SK-N-SH (cell line): ENCODE measurements around the gene SLC52A3. TPM values are rescaled to one million over a fixed set of nuclear protein-coding genes. Genes with fewer than 3 reads are reported as not detected.

ENCODE experiments used
- CTCF ChIA-PET: fragments of 300-600, 350-600 bp; formaldehyde crosslinking; extraction: SDS; loops from one replicate; lab custom pipeline; 2021; lab: Yijun Ruan, JAX
- POLR2A ChIA-PET: fragments of 350-600 bp; sonication (Branson Sonifier 250); formaldehyde crosslinking; extraction: SDS; loops from one replicate; lab custom pipeline; 2020; ENCODE audit warnings: antibody characterized with exemption, inconsistent platforms; lab: Yijun Ruan, JAX
- DNase-seq: peaks from one replicate; pipeline ENCODE4 v3.0.0; 2012
- H2AFZ ChIP-seq: fragments of 200-600 bp; sonication (generic); 2 replicates; pipeline ENCODE4 v1.8.1; 2016; ENCODE audit warnings: antibody characterized with exemption, mild to moderate bottlenecking, low read depth
- H3F3A ChIP-seq: fragments of 200-600 bp; sonication (generic); replicated peaks from 2 replicates; pipeline ENCODE3; 2016; ENCODE audit warnings: antibody characterized with exemption, mild to moderate bottlenecking; ENCODE audit not compliant: insufficient read depth
- H3K27ac ChIP-seq, 2 experiments: fragments of 200-500 bp in 1 of 2; fragments of 200-600 bp in 1 of 2; sonication (Bioruptor generic) in 1 of 2; sonication (generic), shearing (Covaris generic) in 1 of 2; 2 replicates each; pipeline versions ENCODE4 v1.5.1 to v1.6.1; 2014 to 2016; ENCODE audit warnings: low read depth in 2 of 2, inconsistent platforms in 1 of 2, low read length in 1 of 2, mild to moderate bottlenecking in 1 of 2, mixed read lengths in 1 of 2
- H3K27me3 ChIP-seq: fragments of 200-600 bp; sonication (generic), shearing (Covaris generic); 2 replicates; pipeline ENCODE4 v1.6.1; 2016; ENCODE audit warnings: mixed run types; ENCODE audit not compliant: insufficient read depth
- H3K36me3 ChIP-seq, 2 experiments: fragments of 200-500 bp in 1 of 2; fragments of 200-600 bp in 1 of 2; sonication (Bioruptor generic) in 1 of 2; sonication (generic) in 1 of 2; replicated peaks in 1 of 2; 2 replicates each; pipeline versions ENCODE3 to v1.5.1; 2014 to 2016; ENCODE audit warnings: low read length in 1 of 2, mild to moderate bottlenecking in 1 of 2; ENCODE audit not compliant: insufficient read depth in 2 of 2, control insufficient read depth in 1 of 2
- H3K4me1 ChIP-seq, 2 experiments: fragments of 200-500 bp in 1 of 2; fragments of 200-600 bp in 1 of 2; sonication (Bioruptor generic) in 1 of 2; sonication (generic), shearing (Covaris generic) in 1 of 2; 2 replicates each; pipeline versions ENCODE4 v1.5.1 to v1.6.1; 2014 to 2016; ENCODE audit warnings: low read depth in 1 of 2, low read length in 1 of 2, mixed run types in 1 of 2; ENCODE audit not compliant: insufficient read depth in 2 of 2, control insufficient read depth in 1 of 2
- H3K4me2 ChIP-seq: fragments of 200-600 bp; sonication (generic), shearing (Covaris generic); 2 replicates; pipeline ENCODE4 v1.6.1; 2017; ENCODE audit warnings: mixed run types
- H3K4me3 ChIP-seq, 2 experiments: fragments of 200-500 bp in 1 of 2; fragments of 200-600 bp in 1 of 2; sonication (Bioruptor generic) in 1 of 2; sonication (generic), shearing (Covaris generic) in 1 of 2; 2 replicates each; pipeline versions ENCODE4 v1.5.1 to v1.8.1; 2014 to 2016; ENCODE audit warnings: low read depth in 2 of 2, inconsistent platforms in 1 of 2, low read length in 1 of 2, mild to moderate bottlenecking in 1 of 2, mixed read lengths in 1 of 2, moderate library complexity in 1 of 2
- H3K79me2 ChIP-seq: fragments of 200-600 bp; sonication (generic); 2 replicates; pipeline ENCODE4 v1.8.1; 2017; ENCODE audit warnings: mild to moderate bottlenecking; ENCODE audit not compliant: insufficient read depth
- H3K9ac ChIP-seq: fragments of 200-600 bp; sonication (generic); 2 replicates; pipeline ENCODE4 v1.6.1; 2017; ENCODE audit warnings: mixed run types
- H3K9me2 ChIP-seq: fragments of 200-600 bp; sonication (generic); 2 replicates; pipeline ENCODE4 v1.6.1; 2017; ENCODE audit warnings: mixed run types
- H3K9me3 ChIP-seq: fragments of 200-600 bp; sonication (generic); 2 replicates; pipeline ENCODE4 v1.6.1; 2017; ENCODE audit warnings: mixed run types, mild to moderate bottlenecking, moderate library complexity
- H4K20me1 ChIP-seq: fragments of 200-600 bp; sonication (generic); 2 replicates; pipeline ENCODE4 v1.6.1; 2017; ENCODE audit warnings: mild to moderate bottlenecking, mixed run types; ENCODE audit not compliant: insufficient read depth
- ELF1 ChIP-seq: IDR thresholded peaks from 2 replicates; pipeline ENCODE4 v1.4.0; 2012
- EZH2phosphoT487 ChIP-seq: fragments of 200-600 bp; sonication (generic); IDR thresholded peaks from 2 replicates; pipeline ENCODE4 v1.6.1; 2017; ENCODE audit warnings: low read depth, mixed run types, mild to moderate bottlenecking, antibody characterized with exemption, moderate library complexity, borderline replicate concordance
- FOXJ3 ChIP-seq: sonication (generic); formaldehyde crosslinking; IDR thresholded peaks from 2 replicates; pipeline ENCODE4 v1.5.1; 2020; ENCODE audit warnings: mild to moderate bottlenecking, missing genetic modification reagents
- FOXM1 ChIP-seq: IDR thresholded peaks from 2 replicates; pipeline ENCODE4 v1.4.0; 2012; ENCODE audit warnings: low read depth, mild to moderate bottlenecking
- GABPA ChIP-seq: IDR thresholded peaks from 2 replicates; pipeline ENCODE4 v1.4.0; 2012; ENCODE audit warnings: low read depth, mild to moderate bottlenecking
- GATA2 ChIP-seq: sonication (generic); formaldehyde crosslinking; IDR thresholded peaks from 2 replicates; pipeline ENCODE4 v1.5.0; 2020; ENCODE audit warnings: mild to moderate bottlenecking, missing genetic modification reagents
- JUND ChIP-seq: IDR thresholded peaks from 2 replicates; pipeline ENCODE4 v1.4.0; 2012
- MXI1 ChIP-seq: IDR thresholded peaks from 2 replicates; pipeline ENCODE4 v1.6.1; 2012; ENCODE audit warnings: mild to moderate bottlenecking, low read depth, low read length, improper control_type of control experiment
- NFIC ChIP-seq: IDR thresholded peaks from 2 replicates; pipeline ENCODE4 v1.4.0; 2012; ENCODE audit warnings: borderline replicate concordance
- RAD21 ChIP-seq: IDR thresholded peaks from 2 replicates; pipeline ENCODE4 v1.6.1; 2012; ENCODE audit warnings: mild to moderate bottlenecking, low read length
- RCOR1 ChIP-seq: fragments of 150-350 bp; IDR thresholded peaks from 2 replicates; pipeline ENCODE4 v1.6.1; 2017; ENCODE audit warnings: antibody characterized with exemption, low read length
- RXRA ChIP-seq: IDR thresholded peaks from 2 replicates; pipeline ENCODE4 v1.4.0; 2012; ENCODE audit warnings: low read depth, mild to moderate bottlenecking, borderline replicate concordance
- SMC3 ChIP-seq: IDR thresholded peaks from 2 replicates; pipeline ENCODE4 v1.6.1; 2012; ENCODE audit warnings: low read depth, low read length, improper control_type of control experiment
- YY1 ChIP-seq: IDR thresholded peaks from 2 replicates; pipeline ENCODE4 v1.4.0; 2012; ENCODE audit warnings: low read depth, mild to moderate bottlenecking
- WGBS: methylation state at CpG from one replicate; pipeline ENCODE4 v1.1.6; 2017; ENCODE audit warnings: low lambda C conversion rate; 5-methylcytosine and 5-hydroxymethylcytosine counted together
- polyA plus RNA-seq, 3 experiments: library from polyadenylated mRNA; depleted of rRNA; stranded (reverse); fragments of >200 nt; gene quantifications; 2 replicates each; pipeline ENCODE4 v1.2.3, GENCODE V29; 2012
- TF ChIP-seq, protein P1 (sequence below): fragments of 200-600 bp; sonication (generic); IDR thresholded peaks from 2 replicates; pipeline ENCODE4 v1.6.1; 2017; ENCODE audit warnings: antibody characterized with exemption, mild to moderate bottlenecking, moderate library complexity
- TF ChIP-seq, protein P2 (sequence below): IDR thresholded peaks from 2 replicates; pipeline ENCODE4 v1.4.0; 2012; ENCODE audit warnings: low read depth, borderline replicate concordance
- TF ChIP-seq, protein P3 (sequence below): fragments of 150-350 bp; IDR thresholded peaks from 2 replicates; pipeline ENCODE4 v1.6.1; 2017; ENCODE audit warnings: antibody characterized with exemption, low read length, low read depth, borderline replicate concordance
- TF ChIP-seq, protein P4 (sequence below): IDR thresholded peaks from 2 replicates; pipeline ENCODE4 v1.4.0; 2012; ENCODE audit warnings: low read depth, borderline replicate concordance

Gene SLC52A3
- polyA plus RNA-seq, 1 of the 3 experiments (the other 2 are of a cell fraction) = not detected

DNA sequence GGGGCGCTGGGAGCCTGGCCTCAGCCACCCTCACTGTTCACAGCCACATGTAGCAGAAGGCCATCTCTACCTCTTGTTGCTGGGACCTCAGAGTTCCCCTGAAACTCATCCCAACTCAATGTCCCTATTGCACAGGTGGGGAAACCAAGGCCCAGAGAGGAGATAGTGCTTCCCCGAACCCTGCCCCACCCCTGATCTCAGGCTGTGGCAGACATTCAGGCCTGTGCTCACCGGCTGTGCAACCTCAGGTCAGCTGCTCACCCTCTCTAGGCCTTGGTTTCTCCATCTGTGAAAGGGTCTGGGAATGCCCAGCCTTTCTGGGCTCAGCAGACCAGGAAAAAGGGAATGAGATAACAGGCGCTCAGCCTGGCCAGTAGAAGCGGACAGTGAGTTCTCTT lies 6.4 kb upstream of the SLC52A3 start:
- no peaks in the 10 kb centered on the region for H3K4me1 ChIP-seq
- TF ChIP-seq, protein P1, sequence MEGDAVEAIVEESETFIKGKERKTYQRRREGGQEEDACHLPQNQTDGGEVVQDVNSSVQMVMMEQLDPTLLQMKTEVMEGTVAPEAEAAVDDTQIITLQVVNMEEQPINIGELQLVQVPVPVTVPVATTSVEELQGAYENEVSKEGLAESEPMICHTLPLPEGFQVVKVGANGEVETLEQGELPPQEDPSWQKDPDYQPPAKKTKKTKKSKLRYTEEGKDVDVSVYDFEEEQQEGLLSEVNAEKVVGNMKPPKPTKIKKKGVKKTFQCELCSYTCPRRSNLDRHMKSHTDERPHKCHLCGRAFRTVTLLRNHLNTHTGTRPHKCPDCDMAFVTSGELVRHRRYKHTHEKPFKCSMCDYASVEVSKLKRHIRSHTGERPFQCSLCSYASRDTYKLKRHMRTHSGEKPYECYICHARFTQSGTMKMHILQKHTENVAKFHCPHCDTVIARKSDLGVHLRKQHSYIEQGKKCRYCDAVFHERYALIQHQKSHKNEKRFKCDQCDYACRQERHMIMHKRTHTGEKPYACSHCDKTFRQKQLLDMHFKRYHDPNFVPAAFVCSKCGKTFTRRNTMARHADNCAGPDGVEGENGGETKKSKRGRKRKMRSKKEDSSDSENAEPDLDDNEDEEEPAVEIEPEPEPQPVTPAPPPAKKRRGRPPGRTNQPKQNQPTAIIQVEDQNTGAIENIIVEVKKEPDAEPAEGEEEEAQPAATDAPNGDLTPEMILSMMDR = no peak
- TF ChIP-seq FOXJ3 (CRISPR knock-in tag) (no peak), MXI1 (no peak), FOXM1 (no peak), EZH2phosphoT487 (no peak), RCOR1 (no peak), RXRA (no peak), GATA2 (CRISPR knock-in tag) (no peak), YY1 (no peak), ELF1 (no peak), JUND (no peak), SMC3 (no peak), RAD21 (no peak), NFIC (no peak), GABPA (no peak)
- TF ChIP-seq, protein P2, sequence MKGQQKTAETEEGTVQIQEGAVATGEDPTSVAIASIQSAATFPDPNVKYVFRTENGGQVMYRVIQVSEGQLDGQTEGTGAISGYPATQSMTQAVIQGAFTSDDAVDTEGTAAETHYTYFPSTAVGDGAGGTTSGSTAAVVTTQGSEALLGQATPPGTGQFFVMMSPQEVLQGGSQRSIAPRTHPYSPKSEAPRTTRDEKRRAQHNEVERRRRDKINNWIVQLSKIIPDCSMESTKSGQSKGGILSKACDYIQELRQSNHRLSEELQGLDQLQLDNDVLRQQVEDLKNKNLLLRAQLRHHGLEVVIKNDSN = no peak
- TF ChIP-seq, protein P3, sequence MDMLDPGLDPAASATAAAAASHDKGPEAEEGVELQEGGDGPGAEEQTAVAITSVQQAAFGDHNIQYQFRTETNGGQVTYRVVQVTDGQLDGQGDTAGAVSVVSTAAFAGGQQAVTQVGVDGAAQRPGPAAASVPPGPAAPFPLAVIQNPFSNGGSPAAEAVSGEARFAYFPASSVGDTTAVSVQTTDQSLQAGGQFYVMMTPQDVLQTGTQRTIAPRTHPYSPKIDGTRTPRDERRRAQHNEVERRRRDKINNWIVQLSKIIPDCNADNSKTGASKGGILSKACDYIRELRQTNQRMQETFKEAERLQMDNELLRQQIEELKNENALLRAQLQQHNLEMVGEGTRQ = no peak
- TF ChIP-seq, protein P4, sequence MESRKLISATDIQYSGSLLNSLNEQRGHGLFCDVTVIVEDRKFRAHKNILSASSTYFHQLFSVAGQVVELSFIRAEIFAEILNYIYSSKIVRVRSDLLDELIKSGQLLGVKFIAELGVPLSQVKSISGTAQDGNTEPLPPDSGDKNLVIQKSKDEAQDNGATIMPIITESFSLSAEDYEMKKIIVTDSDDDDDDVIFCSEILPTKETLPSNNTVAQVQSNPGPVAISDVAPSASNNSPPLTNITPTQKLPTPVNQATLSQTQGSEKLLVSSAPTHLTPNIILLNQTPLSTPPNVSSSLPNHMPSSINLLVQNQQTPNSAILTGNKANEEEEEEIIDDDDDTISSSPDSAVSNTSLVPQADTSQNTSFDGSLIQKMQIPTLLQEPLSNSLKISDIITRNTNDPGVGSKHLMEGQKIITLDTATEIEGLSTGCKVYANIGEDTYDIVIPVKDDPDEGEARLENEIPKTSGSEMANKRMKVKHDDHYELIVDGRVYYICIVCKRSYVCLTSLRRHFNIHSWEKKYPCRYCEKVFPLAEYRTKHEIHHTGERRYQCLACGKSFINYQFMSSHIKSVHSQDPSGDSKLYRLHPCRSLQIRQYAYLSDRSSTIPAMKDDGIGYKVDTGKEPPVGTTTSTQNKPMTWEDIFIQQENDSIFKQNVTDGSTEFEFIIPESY = no peak
- ChIA-PET CTCF (interaction anchor here (1.0 to 1.5 kb wide), 5 partner anchors 23 to 182 kb away, joined by 3 read pairs; no protein-coding TSS in a partner anchor), POLR2A (no interaction called here)
- H3K4me3 ChIP-seq = no peak overlapping the region
- H3K9me3 ChIP-seq = no peaks in the 10 kb centered on the region
- H3F3A ChIP-seq = no peaks in the 10 kb centered on the region
- no peaks in the 10 kb centered on the region; the same call in 1 of the 2 replicates for H3K27me3 ChIP-seq
- 28% methylated on average over 4 of the region's 5 CpGs for WGBS
- H3K4me2 ChIP-seq = no peak overlapping the region
- H3K9ac ChIP-seq = no peak overlapping the region
- H3K36me3 ChIP-seq = no peaks in the 10 kb centered on the region
- H3K27ac ChIP-seq = no peak overlapping the region
- H3K9me2 ChIP-seq = no peaks in the 10 kb centered on the region
- H4K20me1 ChIP-seq = no peaks in the 10 kb centered on the region
- DNase-seq = no peak
- no peaks in the 10 kb centered on the region for H3K79me2 ChIP-seq
- H2AFZ ChIP-seq = no peak overlapping the region
